Adipocyte (in vitro differentiated cells): Measurements from ENCODE around the gene TRABD.
"Not testable (repeated sequence)": the region's sequence is repeated elsewhere in the genome, so short reads cannot be mapped to it uniquely, and the experiment has no call there.

ENCODE experiments used
- DNase-seq: peaks from one replicate; pipeline ENCODE4 v3.0.0-alpha.2; 2015; ENCODE audit warnings: low read depth
- H3K27me3 ChIP-seq: replicated peaks from 2 replicates; pipeline ENCODE4 v1.7.0; 2013; ENCODE audit warnings: mild to moderate bottlenecking, low read length, moderate library complexity; ENCODE audit not compliant: control insufficient read depth, insufficient read depth
- H3K36me3 ChIP-seq: 2 replicates; pipeline ENCODE4 v1.7.0; 2013; ENCODE audit warnings: low read length, mild to moderate bottlenecking, moderate library complexity; ENCODE audit not compliant: control insufficient read depth, insufficient read depth, severe bottlenecking
- H3K4me1 ChIP-seq: 2 replicates; pipeline ENCODE4 v1.7.0; 2013; ENCODE audit warnings: mild to moderate bottlenecking, low read length, moderate library complexity; ENCODE audit not compliant: control insufficient read depth, insufficient read depth
- H3K4me3 ChIP-seq: 2 replicates; pipeline ENCODE4 v1.7.0; 2013; ENCODE audit warnings: mild to moderate bottlenecking, low read length, moderate library complexity
- H3K9ac ChIP-seq: 2 replicates; pipeline ENCODE4 v1.7.0; 2013; ENCODE audit warnings: mild to moderate bottlenecking, low read length, moderate library complexity
- H3K9me3 ChIP-seq: 2 replicates; pipeline ENCODE4 v1.7.0; 2013; ENCODE audit warnings: mild to moderate bottlenecking, low read length, moderate library complexity; ENCODE audit not compliant: control insufficient read depth

TRABD gene

DNA sequence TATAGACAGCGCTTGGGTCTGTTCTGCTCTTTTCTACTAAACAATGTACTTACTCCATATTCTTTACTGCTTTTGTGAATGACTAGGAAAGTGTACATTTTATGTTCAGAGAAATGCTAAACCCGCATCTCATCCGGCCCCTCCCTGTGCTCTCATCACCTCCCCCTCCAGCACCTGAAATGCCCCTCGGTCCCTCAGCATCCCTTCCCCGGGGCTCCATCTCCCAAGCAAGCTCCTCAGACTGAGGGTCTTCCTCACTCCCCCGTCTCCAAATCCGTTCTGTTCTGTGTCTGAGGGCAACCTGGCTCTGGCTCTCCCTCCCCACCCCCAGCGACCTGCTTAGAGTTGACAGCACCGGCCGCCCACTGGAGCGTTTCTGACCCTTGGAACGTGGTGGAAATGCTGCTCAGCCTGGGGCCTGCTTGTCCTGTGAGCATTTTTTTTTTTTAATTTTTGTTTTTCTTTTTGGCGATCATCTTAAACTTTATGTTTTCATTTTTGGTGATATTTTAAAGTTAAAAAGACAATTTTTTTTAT, 16.5 kb downstream of the TRABD start:
- DNase-seq = no peak
- Histone ChIP-seq H3K27me3 (no peaks in the 10 kb centered on the region), H3K36me3 (peaks cover 20% of the 10 kb centered on the region), H3K4me3 (peak overlapping the region; percentile 84), H3K4me1 (peaks cover 25% of the 10 kb centered on the region), H3K9me3 (no peaks in the 10 kb centered on the region), H3K9ac (peak overlapping the region; percentile 82)

DNA sequence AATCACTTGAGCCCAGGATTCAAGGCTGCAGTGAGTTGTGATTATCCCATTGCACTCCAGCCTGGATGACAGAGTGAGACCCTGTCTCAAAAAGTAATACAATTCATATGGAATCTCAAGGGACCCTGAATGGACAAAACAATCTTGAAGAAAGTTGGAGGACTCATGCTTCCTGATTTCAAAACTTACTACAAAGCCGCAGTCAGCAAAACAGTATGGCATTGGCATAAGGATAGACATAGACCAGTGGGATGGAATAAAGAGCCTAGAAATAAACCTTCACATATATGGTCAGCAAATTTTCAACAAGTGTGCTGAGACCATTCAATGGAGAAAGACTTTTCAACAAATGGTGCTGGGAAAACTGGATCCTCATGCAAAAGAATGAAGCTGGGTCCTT, 17.6 kb downstream of the TRABD start:
- no peak overlapping the region for H3K4me3 ChIP-seq
- H3K9me3 ChIP-seq = no peaks in the 10 kb centered on the region
- peaks cover 22% of the 10 kb centered on the region for H3K36me3 ChIP-seq
- DNase-seq = no peak
- no peaks in the 10 kb centered on the region for H3K27me3 ChIP-seq
- peaks cover 25% of the 10 kb centered on the region for H3K4me1 ChIP-seq
- no peak overlapping the region for H3K9ac ChIP-seq

DNA sequence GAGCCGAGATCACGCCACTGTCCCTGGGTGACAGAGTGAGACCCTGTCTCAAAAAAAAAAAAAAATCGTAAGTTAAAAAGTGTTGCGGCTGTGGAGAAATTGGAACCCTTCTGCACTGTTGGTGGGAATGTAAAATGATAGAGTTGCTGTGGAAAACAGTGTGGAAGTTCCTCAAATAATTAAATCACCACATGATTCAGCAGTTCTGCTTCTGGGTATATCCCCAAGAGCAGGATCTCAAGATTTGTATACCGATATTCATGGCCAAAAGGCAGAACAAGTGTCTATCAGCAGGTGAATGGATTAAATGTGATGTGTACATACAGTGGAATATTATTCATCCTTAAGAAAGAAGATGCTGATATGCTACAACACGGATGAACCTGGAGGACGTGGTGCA, 18.9 kb downstream of the TRABD start:
- H3K9me3 ChIP-seq = no peaks in the 10 kb centered on the region
- no peak overlapping the region for H3K9ac ChIP-seq
- peaks cover 25% of the 10 kb centered on the region for H3K36me3 ChIP-seq
- DNase-seq = no peak
- no peaks in the 10 kb centered on the region for H3K27me3 ChIP-seq
- no peak overlapping the region for H3K4me3 ChIP-seq
- H3K4me1 ChIP-seq = peaks cover 25% of the 10 kb centered on the region

DNA sequence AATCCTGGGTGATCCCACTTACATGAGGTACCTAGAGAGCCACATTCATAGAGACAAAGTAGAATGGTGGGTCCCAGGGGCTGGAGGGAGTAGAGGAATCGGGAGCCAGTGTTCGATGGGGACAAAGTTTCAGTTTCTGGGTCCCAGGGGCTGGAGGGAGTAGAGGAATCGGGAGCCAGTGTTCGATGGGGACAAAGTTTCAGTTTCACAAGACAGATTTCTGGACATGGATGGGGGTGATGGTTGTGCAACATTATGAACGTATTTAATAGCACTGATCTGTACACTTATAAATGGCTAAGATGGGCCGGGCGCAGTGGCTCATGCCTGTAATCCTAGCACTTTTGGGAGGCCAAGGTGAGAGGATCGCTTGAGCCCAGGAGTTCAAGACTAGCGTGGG, 19.3 kb downstream of the TRABD start:
- not testable (repeated sequence) for H3K27me3 ChIP-seq, H3K9me3 ChIP-seq, DNase-seq, H3K9ac ChIP-seq, H3K4me3 ChIP-seq
- H3K4me1 ChIP-seq = peaks cover 25% of the 10 kb centered on the region
- H3K36me3 ChIP-seq = peaks cover 25% of the 10 kb centered on the region

DNA sequence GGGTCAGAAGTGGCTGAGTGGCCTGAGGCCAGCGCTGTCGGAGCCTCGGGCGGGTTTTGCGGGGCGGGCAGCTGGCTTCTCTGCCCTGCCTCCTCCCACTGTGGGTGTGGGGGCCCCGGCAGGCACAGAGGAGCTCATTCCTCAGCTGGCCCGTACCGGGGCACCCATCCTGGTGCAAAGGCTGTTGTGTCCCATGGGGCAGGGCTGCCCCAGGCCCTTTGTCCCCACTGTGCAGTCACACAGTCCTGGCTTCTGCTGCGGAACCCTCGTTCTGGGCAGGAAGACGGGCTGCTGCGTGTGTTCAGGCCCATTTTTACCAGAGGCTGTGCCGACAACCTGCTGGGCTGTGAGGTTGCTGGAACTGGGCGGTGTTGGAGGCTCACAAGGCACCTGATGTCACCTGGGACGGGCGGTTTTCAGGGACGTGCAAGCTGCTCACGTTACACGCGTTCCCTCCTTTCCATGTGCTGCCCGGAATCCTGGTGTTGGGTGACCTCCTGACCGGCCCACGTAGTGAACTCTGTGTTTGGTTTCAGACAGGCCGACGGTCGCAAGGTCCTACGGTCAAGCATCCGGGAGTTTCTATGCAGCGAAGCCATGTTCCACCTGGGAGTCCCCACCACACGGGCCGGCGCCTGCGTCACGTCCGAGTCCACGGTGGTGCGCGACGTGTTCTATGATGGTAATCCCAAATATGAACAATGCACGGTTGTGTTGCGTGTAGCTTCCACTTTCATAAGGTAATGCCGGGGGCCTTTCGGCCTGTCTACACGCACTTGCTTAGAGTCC, 20.3 kb downstream of the TRABD start:
- DNase-seq = no peak
- Histone ChIP-seq H3K9me3 (no peaks in the 10 kb centered on the region), H3K4me3 (no peak overlapping the region), H3K36me3 (peaks cover 30% of the 10 kb centered on the region), H3K9ac (peak overlapping the region; percentile 23), H3K27me3 (no peaks in the 10 kb centered on the region), H3K4me1 (peaks cover 25% of the 10 kb centered on the region)

DNA sequence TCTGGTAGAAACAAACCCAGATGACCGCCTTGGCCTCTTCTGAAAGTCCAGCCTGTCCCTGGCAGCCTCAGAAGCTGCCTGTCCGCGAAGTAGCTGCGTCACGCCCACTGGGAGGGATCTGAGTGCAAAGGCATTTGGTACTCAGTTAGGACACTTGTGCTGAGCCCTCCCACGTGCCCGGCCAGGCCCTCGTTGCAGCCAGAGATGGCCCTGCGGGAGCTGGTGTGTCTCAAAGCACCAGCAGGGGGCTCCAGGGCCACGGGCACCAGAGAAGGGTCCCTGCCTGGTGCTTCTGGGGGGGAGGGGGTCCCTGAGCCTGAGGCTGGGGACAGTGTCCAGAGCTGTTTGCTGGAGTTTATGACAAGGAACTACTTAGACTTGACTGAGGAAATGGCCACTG, 20.9 kb downstream of the TRABD start:
- peak; percentile 42 for DNase-seq
- Histone ChIP-seq H3K36me3 (peaks cover 34% of the 10 kb centered on the region), H3K9ac (peak overlapping the region; percentile 23)

DNA sequence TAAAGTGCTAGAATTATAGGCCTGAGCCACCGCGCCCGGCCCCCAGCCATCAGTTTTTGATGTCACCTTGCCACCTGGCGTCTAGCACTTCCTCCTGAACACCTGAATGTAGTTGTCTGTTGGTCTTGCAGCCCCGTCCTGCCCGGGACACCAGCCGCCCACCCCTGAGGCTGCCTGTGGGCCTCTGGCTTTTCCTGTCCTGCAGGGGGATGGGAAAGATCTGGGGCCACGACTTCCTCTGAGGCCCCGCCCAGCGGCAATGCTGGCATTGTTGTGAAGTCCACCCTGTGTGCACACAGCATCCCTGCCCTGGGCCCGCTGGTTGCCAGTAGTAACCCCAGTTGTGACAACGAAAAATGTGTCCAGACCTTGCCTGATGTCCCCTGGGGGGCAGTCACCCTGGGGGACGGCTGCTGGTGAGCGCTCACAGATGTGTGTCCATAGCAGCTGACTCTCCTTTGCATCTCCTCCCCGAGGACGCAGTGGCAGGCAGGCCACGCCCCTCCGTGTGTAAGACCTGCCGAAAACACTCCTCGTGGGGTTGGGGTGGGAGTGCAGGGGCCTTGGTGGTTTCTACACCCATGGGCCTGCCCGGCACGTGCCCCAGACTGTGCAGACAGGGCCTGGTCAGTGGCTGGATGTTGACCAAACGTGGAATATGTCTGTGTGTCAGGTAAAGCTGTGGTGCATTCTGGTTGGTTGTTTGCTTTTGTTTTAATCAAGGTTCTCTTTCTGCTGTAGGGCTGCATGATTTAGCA, 21.8 kb downstream of the TRABD start:
- no peak overlapping the region for H3K4me3 ChIP-seq
- peaks cover 40% of the 10 kb centered on the region for H3K36me3 ChIP-seq
- no peaks in the 10 kb centered on the region for H3K27me3 ChIP-seq
- H3K4me1 ChIP-seq = peaks cover 19% of the 10 kb centered on the region
- no peak for DNase-seq
- no peak overlapping the region for H3K9ac ChIP-seq
- H3K9me3 ChIP-seq = no peaks in the 10 kb centered on the region

More for the DNA sequence above, 20.9 kb downstream of the TRABD start:
- Histone ChIP-seq H3K27me3 (no peaks in the 10 kb centered on the region), H3K4me1 (peaks cover 25% of the 10 kb centered on the region), H3K4me3 (no peak overlapping the region), H3K9me3 (no peaks in the 10 kb centered on the region)

DNA sequence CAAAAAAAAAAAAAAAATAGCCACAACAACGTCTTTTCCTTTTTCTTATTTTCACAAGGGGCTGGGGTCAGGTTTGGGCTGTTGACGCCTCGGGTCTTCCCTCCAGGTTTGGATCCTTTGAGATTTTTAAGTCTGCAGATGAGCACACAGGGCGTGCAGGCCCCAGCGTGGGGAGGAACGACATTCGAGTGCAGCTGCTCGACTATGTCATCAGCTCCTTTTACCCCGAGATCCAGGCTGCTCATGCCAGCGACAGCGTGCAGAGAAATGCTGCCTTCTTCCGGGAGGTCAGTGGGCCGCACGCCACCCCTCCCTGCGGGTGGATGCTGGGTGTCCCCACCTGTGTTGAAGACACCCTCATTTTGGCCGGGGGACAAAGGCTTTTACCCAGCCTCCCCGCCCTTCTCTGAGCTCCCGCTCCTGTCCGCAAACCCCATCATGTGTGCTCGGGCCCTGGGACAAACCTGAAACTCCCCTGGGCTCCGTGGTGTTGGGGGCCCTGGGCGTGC, 22.8 kb downstream of the TRABD start:
- H3K36me3 ChIP-seq = peaks cover 42% of the 10 kb centered on the region
- DNase-seq = no peak

DNA sequence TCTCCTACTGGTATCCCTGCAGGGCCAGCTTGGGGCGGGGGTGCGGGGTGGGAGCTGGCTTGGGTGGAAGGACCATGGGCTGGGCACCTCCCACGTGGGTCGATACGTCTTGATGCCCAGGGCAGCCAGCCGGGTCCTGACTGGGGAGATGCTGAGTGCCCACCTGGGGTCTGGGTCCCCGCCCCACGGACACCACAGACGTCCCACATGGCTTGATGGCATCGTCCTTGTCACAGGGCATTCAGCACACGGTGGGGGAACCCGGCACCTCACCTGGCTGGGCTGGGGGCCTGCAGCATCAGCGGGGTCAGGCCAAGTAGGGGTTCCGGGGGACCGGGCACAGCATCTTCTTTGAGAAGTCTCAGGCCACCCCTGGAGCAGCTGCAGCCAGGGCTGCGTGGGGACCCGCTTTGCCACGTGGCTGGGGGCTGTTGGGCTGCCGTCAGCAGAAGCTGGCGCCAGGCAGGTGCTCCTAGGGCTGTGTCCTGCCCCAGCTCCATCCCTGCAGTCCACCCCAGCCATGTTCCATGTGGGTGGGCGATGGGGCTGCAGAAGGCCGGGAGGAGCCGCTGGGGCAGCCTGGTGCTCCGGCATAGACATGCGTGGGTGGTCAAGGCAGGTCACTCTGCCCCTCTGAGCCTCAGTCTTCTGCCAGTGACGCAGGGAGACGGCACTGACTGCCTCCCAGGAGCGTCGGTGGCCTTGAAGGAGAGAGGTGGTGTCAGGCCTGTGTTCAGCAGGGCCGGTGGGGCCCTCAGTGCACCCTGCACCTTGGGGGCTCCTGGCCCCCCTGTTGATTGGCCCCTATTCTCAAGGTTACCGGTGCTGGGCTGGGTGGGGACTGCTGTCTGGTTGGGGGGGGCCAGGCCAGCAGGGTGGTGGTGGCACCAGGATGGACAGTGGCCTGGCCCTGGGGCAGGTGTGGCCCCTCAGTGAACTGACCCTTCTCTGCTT, 23.5 kb downstream of the TRABD start:
- H3K4me1 ChIP-seq = peaks cover 19% of the 10 kb centered on the region
- peaks cover 41% of the 10 kb centered on the region for H3K36me3 ChIP-seq
- no peak for DNase-seq

More for the DNA sequence above, 22.8 kb downstream of the TRABD start:
- H3K9ac ChIP-seq = no peak overlapping the region
- no peak overlapping the region for H3K4me3 ChIP-seq
- peaks cover 19% of the 10 kb centered on the region for H3K4me1 ChIP-seq
- H3K27me3 ChIP-seq = no peaks in the 10 kb centered on the region
- no peaks in the 10 kb centered on the region for H3K9me3 ChIP-seq

DNA sequence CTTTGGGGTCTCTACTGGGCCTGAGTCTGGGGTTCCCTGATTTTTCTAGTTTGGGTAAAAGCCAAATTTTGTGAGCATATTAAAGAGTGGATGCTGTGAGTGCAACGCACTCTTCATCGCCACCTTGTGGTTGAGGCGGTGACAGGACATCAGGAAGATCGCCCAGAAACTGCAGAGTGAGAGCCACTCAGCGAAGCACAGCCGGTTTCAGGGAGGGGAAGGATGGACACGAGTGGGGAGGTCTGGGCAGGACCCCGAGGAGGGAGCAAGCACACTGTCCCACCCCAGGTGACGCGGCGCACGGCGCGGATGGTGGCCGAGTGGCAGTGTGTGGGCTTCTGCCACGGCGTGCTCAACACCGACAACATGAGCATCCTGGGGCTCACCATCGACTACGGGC, 24.2 kb downstream of the TRABD start:
- peaks cover 14% of the 10 kb centered on the region for H3K4me1 ChIP-seq
- H3K4me3 ChIP-seq = no peak overlapping the region
- H3K9me3 ChIP-seq = no peaks in the 10 kb centered on the region
- H3K9ac ChIP-seq = no peak overlapping the region
- peaks cover 46% of the 10 kb centered on the region for H3K36me3 ChIP-seq
- DNase-seq = peak; percentile 82
- H3K27me3 ChIP-seq = no peaks in the 10 kb centered on the region

More for the DNA sequence above, 23.5 kb downstream of the TRABD start:
- Histone ChIP-seq H3K9ac (no peak overlapping the region), H3K27me3 (no peaks in the 10 kb centered on the region), H3K9me3 (no peaks in the 10 kb centered on the region), H3K4me3 (no peak overlapping the region)
